CD14-positive monocyte (primary cell): ENCODE measurements around the gene TCTN1. TPM values are rescaled to one million over a fixed set of nuclear protein-coding genes. Genes with fewer than 3 reads are reported as not detected.
A peak's percentile ranks its signal among the peaks of the same experiment; 100 is the strongest.

Source experiments
- DNase-seq, 3 donors: peaks; one replicate each; pipeline ENCODE4 v3.0.0-alpha.2; 2011 to 2022
- H2AFZ ChIP-seq: 2 replicates; pipeline ENCODE4 v1.6.0; 2012; ENCODE audit warnings: mild to moderate bottlenecking, low read depth, low read length, inconsistent platforms; ENCODE audit not compliant: insufficient read depth, poor library complexity, severe bottlenecking
- H3K27ac ChIP-seq, 2 donors: 1 replicate in 1 of 2; 2 replicates in 1 of 2; pipeline ENCODE4 v1.5.1; 2012 to 2013; ENCODE audit warnings: low read length in 2 of 2, control low read depth in 1 of 2, inconsistent platforms in 1 of 2, low read depth in 1 of 2, mild to moderate bottlenecking in 1 of 2
- H3K27me3 ChIP-seq, 2 donors: one replicate each; pipeline versions ENCODE4 v1.6.0 to v1.6.1; 2011 to 2013; ENCODE audit warnings: low read length in 2 of 2; ENCODE audit not compliant: control insufficient read depth in 2 of 2, insufficient read depth in 2 of 2
- H3K36me3 ChIP-seq, 2 donors: replicated peaks in 1 of 2; 1 replicate in 1 of 2; 2 replicates in 1 of 2; pipeline versions ENCODE4 v1.5.1 to v1.6.1; 2012 to 2013; ENCODE audit warnings: low read length in 2 of 2, control low read depth in 1 of 2, inconsistent platforms in 1 of 2, mild to moderate bottlenecking in 1 of 2; ENCODE audit not compliant: insufficient read depth in 2 of 2, control insufficient read depth in 1 of 2
- H3K4me1 ChIP-seq, 2 donors: 1 replicate in 1 of 2; 2 replicates in 1 of 2; pipeline versions ENCODE4 v1.5.1 to v1.6.1; 2012 to 2013; ENCODE audit warnings: low read length in 2 of 2, control low read depth in 1 of 2, inconsistent platforms in 1 of 2, mild to moderate bottlenecking in 1 of 2, moderate library complexity in 1 of 2; ENCODE audit not compliant: insufficient read depth in 2 of 2, control insufficient read depth in 1 of 2
- H3K4me2 ChIP-seq: replicated peaks from 2 replicates; pipeline ENCODE3; 2012; ENCODE audit warnings: low read length, moderate library complexity, mild to moderate bottlenecking; ENCODE audit not compliant: poor library complexity, severe bottlenecking; ENCODE audit errors: extremely low read depth
- H3K4me3 ChIP-seq, 3 experiments: fragments of 200-600 bp in 1 of 3; sonication (generic) in 1 of 3; replicated peaks in 1 of 3; 1 replicate in 2 of 3; 2 replicates in 1 of 3; pipeline ENCODE4 v1.5.1; 2011 to 2013; ENCODE audit warnings: low read length in 3 of 3, mild to moderate bottlenecking in 3 of 3, control low read depth in 2 of 3, low read depth in 2 of 3, inconsistent platforms in 1 of 3, moderate library complexity in 1 of 3
- H3K79me2 ChIP-seq: 2 replicates; pipeline ENCODE4 v1.6.0; 2012; ENCODE audit warnings: mild to moderate bottlenecking, control low read depth, inconsistent platforms, low read length, moderate library complexity; ENCODE audit not compliant: insufficient read depth
- H3K9ac ChIP-seq: 2 replicates; pipeline ENCODE4 v1.6.0; 2017; ENCODE audit warnings: low read length, mild to moderate bottlenecking; ENCODE audit not compliant: insufficient read depth, poor library complexity, severe bottlenecking
- H3K9me3 ChIP-seq, 2 donors: replicated peaks in 1 of 2; 1 replicate in 1 of 2; 2 replicates in 1 of 2; pipeline versions ENCODE4 v1.5.1 to v1.6.1; 2012 to 2013; ENCODE audit warnings: low read length in 2 of 2, control low read depth in 1 of 2; ENCODE audit not compliant: control insufficient read depth in 1 of 2, insufficient read depth in 1 of 2
- H4K20me1 ChIP-seq: 2 replicates; pipeline ENCODE4 v1.6.0; 2012; ENCODE audit warnings: mild to moderate bottlenecking, low read length, control low read depth, moderate library complexity; ENCODE audit not compliant: insufficient read depth
- H3K27ac Mint-ChIP-seq, 7 donors: one replicate each; pipeline ENCODE4 v1.8.0; 2020; ENCODE audit warnings: mild to moderate bottlenecking in 7 of 7, mixed read lengths in 7 of 7, moderate library complexity in 6 of 7, inconsistent platforms in 2 of 7
- H3K27me3 Mint-ChIP-seq, 3 donors: one replicate each; pipeline ENCODE4 v1.8.0; 2021 to 2022; ENCODE audit warnings: low read depth in 3 of 3, mild to moderate bottlenecking in 3 of 3, mixed read lengths in 3 of 3, moderate library complexity in 3 of 3, inconsistent platforms in 1 of 3
- H3K36me3 Mint-ChIP-seq, 2 donors: one replicate each; pipeline ENCODE4 v1.8.0; 2020; ENCODE audit warnings: mixed read lengths in 2 of 2, inconsistent platforms in 1 of 2, mild to moderate bottlenecking in 1 of 2
- H3K4me1 Mint-ChIP-seq: one replicate; pipeline ENCODE4 v1.8.0; 2020; ENCODE audit warnings: mild to moderate bottlenecking, mixed read lengths
- H3K4me3 Mint-ChIP-seq, 2 donors: one replicate each; pipeline ENCODE4 v1.8.0; 2020; ENCODE audit warnings: mild to moderate bottlenecking in 2 of 2, mixed read lengths in 2 of 2, moderate library complexity in 1 of 2
- H3K9me3 Mint-ChIP-seq, 7 donors: one replicate each; pipeline ENCODE4 v1.8.0; 2020 to 2022; ENCODE audit warnings: mixed read lengths in 7 of 7, mild to moderate bottlenecking in 6 of 7, moderate library complexity in 6 of 7, inconsistent platforms in 2 of 7
- CTCF ChIP-seq: fragments of 200-600 bp; IDR thresholded peaks from one replicate; pipeline ENCODE4 v1.8.0; 2022; ENCODE audit warnings: antibody characterized with exemption, mild to moderate bottlenecking
- WGBS: methylation state at CpG from one replicate; pipeline ENCODE4 v1.1.5; 2013; ENCODE audit warnings: missing lambda C conversion rate; ENCODE audit not compliant: insufficient coverage; 5-methylcytosine and 5-hydroxymethylcytosine counted together
- intact Hi-C, 2 donors: fragments of 100-400 bp; cut with micrococcal nuclease; formaldehyde crosslinking; loops; one replicate each; pipeline versions ENCODE4 v1.15.0 to v1.15.1; 2023
- polyA plus RNA-seq, 3 donors: library from polyadenylated mRNA; depleted of rRNA in 1 of 3; unstranded in 2 of 3; stranded (reverse) in 1 of 3; fragments of 300-500 nt in 2 of 3; fragments of >200 nt in 1 of 3; fragmentation: Illumina TruSeq in 2 of 3; gene quantifications; 1 replicate in 2 of 3; 2 replicates in 1 of 3; pipeline ENCODE4 v1.2.3, GENCODE V29; 2012 to 2021

The TCTN1 gene
- polyA plus RNA-seq, 3 donors: 4.0 to 6.1 (median 4.5) TPM

GRCh38 chr12:110627500-110628195, 13.7 kb downstream of the TCTN1 start:
- no CpG with 5 or more reads among the region's 8 CpGs for WGBS
- Histone ChIP-seq H4K20me1 (no peaks in the 10 kb centered on the region), H3K9ac (peak overlapping the region; percentile 33), H3K36me3 (no peaks in the 10 kb centered on the region), H3K27ac (peak overlapping the region in 1 of 2 donors; percentile 73), H3K9me3 (no peaks in the 10 kb centered on the region), H3K4me2 (peak overlapping the region; percentile 61), H2AFZ (peak overlapping the region; percentile 77), H3K27me3 (no peaks in the 10 kb centered on the region), H3K4me1 (peaks cover 6 to 14% of the 10 kb centered on the region in 2 donors), H3K4me3 (peak overlapping the region in 1 of 3 experiments; percentile 53), H3K79me2 (no peaks in the 10 kb centered on the region)
- intact Hi-C loops: loop anchor here in 1 of 2 donors (10.0 kb wide), 1 partner anchor 57 kb away; the partner anchor contains the start of gene HVCN1
- DNase-seq: peak; percentile 31 to 45 (median 43)
- Mint-ChIP-seq H3K9me3 (no peaks in the 10 kb centered on the region), H3K36me3 (no peaks in the 10 kb centered on the region), H3K27ac (peak overlapping the region; percentile 54 to 88 (median 76)), H3K4me1 (peaks cover 9% of the 10 kb centered on the region), H3K27me3 (no peaks in the 10 kb centered on the region), H3K4me3 (peak overlapping the region in 1 of 2 donors; percentile 73)
- no peak for TF ChIP-seq CTCF

GRCh38 chr12:110635055-110635454, 21.1 kb downstream of the TCTN1 start:
- H3K27me3 Mint-ChIP-seq: peaks cover 0 to 5% (median 4%) of the 10 kb centered on the region in 3 donors
- H3K36me3 Mint-ChIP-seq: no peaks in the 10 kb centered on the region
- Histone ChIP-seq H3K9me3 (no peaks in the 10 kb centered on the region), H4K20me1 (no peaks in the 10 kb centered on the region), H3K4me3 (no peak overlapping the region), H3K79me2 (no peaks in the 10 kb centered on the region), H3K4me1 (peaks cover 20 to 29% of the 10 kb centered on the region in 2 donors), H3K27me3 (no peaks in the 10 kb centered on the region), H3K9ac (no peak overlapping the region), H3K36me3 (no peaks in the 10 kb centered on the region), H3K27ac (no peak overlapping the region), H2AFZ (no peak overlapping the region), H3K4me2 (no peak overlapping the region)
- DNase-seq: no peak
- H3K9me3 Mint-ChIP-seq: peaks cover 0 to 4% (median 0%) of the 10 kb centered on the region in 7 donors
- no peak for TF ChIP-seq CTCF
- intact Hi-C loops: no loop called here
- no peak overlapping the region for H3K27ac Mint-ChIP-seq
- H3K4me3 Mint-ChIP-seq: no peak overlapping the region
- peaks cover 36% of the 10 kb centered on the region for H3K4me1 Mint-ChIP-seq
